Measurements from ENCODE around the gene KRT85. TPM values are rescaled to one million over a fixed set of nuclear protein-coding genes. Genes with fewer than 3 reads are reported as not detected.
A peak's percentile ranks its signal among the peaks of the same experiment; 100 is the strongest.

KRT85 gene
- total and polyA plus RNA-seq, 2 experiments from 2014 or later: not detected

DNA sequence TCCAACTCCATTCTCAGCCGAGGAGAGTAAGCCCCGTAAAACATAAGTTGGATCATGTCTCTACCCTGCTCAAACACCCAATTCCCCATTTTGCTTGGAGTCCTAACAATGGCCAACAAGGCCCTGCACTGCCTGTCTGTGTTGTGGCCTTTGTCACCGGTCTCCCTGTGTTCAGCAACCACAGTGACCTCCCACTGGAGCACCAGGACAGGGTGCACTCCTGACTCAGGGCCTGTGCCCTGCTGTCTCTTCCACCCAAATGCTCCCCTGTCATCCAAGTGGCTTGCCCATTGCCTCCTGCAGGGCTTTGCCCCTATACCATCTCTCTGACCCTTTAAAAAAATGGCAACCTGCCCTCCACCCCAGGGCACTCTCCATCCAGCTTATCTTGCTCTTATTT, 4.4 kb upstream of the KRT85 start:
- H3K4me2 ChIP-seq (ENCODE audit: unreplicated experiment): no peak overlapping the region
- no peak for DNase-seq
- no peak overlapping the region for H3K9ac ChIP-seq
- H3K9me2 ChIP-seq (ENCODE audit: insufficient read depth): no peaks in the 10 kb centered on the region
- peaks cover 19% of the 10 kb centered on the region for H3K27me3 ChIP-seq (replicated peaks; ENCODE audit: insufficient read depth)
- no peaks in the 10 kb centered on the region for H3K79me2 ChIP-seq (ENCODE audit: insufficient read depth)
- no peak overlapping the region for H3K4me3 ChIP-seq
- TF ChIP-seq EZH2phosphoT487 (IDR thresholded peaks at IDR 0.05; ENCODE audit: insufficient read depth, low read depth) (no peak), EZH2 (IDR thresholded peaks at IDR 0.05; ENCODE audit: insufficient read depth, poor library complexity, severe bottlenecking) (no peak)
- in situ Hi-C loops (cut with MboI): no loop called here
- H3K9me3 ChIP-seq (ENCODE audit: low read depth): no peaks in the 10 kb centered on the region
- 78 to 79% methylated on average over 3 of the region's 3 CpGs for WGBS, 2 experiments (ENCODE audit: low coverage in 1 of 2, low lambda C conversion rate in 2 of 2, missing lambda C conversion rate in 2 of 2)
- H3K4me1 ChIP-seq (ENCODE audit: insufficient read depth): 0 out of 2 replicates have a peak, but pooled peaks cover 2% of the 10 kb centered on the region
- no peaks in the 10 kb centered on the region for H3F3A ChIP-seq (ENCODE audit: insufficient read depth)
- H3K36me3 ChIP-seq (ENCODE audit: low read depth): no peaks in the 10 kb centered on the region
- H4K20me1 ChIP-seq (ENCODE audit: insufficient read depth): no peaks in the 10 kb centered on the region
- H2AFZ ChIP-seq: peak overlapping the region; percentile 67; the same call in 1 of the 2 replicates
- no peak overlapping the region for H3K27ac ChIP-seq

DNA sequence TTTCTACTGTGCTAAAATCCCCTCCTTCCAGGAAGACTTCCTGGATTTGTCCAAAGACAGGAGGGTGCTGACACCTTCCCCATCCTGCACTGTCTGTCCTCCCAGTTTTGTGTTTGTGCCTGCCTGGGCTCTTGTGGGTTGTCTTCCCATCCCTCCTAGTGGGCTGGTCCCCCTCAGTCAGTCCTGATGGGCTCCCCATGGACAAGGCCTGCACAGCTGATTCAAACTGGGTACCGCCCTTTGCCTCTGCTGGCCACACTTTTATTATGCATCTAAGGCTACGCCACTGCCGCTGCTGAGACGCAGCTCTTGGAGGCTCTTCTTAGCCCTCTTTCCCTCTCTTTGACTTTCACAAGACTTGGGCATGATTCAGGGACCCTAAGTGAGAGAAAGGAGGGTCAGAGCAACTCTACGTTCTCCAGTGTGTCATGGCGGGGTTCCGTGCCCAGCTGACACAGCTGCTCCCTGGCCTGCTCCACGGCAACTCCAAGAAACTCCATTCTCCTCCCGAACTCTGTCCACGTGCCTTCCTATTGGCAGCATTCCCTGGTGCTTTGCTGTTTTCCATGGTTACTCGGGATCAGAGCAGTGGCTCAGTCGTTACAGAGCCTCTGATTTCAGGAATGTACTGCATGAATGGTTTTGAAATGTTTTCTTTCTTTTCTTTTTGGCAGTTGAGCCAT, 3.8 kb upstream of the KRT85 start:
- Histone ChIP-seq H3K36me3 (ENCODE audit: low read depth) (no peaks in the 10 kb centered on the region), H3K4me2 (ENCODE audit: unreplicated experiment) (no peak overlapping the region), H3K27me3 (replicated peaks; ENCODE audit: insufficient read depth) (peaks cover 22% of the 10 kb centered on the region), H3K9me3 (ENCODE audit: low read depth) (no peaks in the 10 kb centered on the region), H3K79me2 (ENCODE audit: insufficient read depth) (no peaks in the 10 kb centered on the region), H3K9me2 (ENCODE audit: insufficient read depth) (no peaks in the 10 kb centered on the region), H3K4me1 (ENCODE audit: insufficient read depth) (0 out of 2 replicates have a peak, but pooled peaks cover 2% of the 10 kb centered on the region), H4K20me1 (ENCODE audit: insufficient read depth) (no peaks in the 10 kb centered on the region), H3F3A (ENCODE audit: insufficient read depth) (no peaks in the 10 kb centered on the region), H3K27ac (no peak overlapping the region), H3K9ac (no peak overlapping the region), H3K4me3 (no peak overlapping the region), H2AFZ (peak overlapping the region; percentile 67; the same call in 1 of the 2 replicates)
- 32 to 37% methylated on average over 12 of the region's 12 CpGs for WGBS, 2 experiments (ENCODE audit: low coverage in 1 of 2, low lambda C conversion rate in 2 of 2, missing lambda C conversion rate in 2 of 2)
- in situ Hi-C loops (cut with MboI): no loop called here
- DNase-seq: peak; percentile 70
- TF ChIP-seq EZH2 (IDR thresholded peaks at IDR 0.05; ENCODE audit: insufficient read depth, poor library complexity, severe bottlenecking): no peak
- no peak for TF ChIP-seq EZH2phosphoT487 (IDR thresholded peaks at IDR 0.05; ENCODE audit: insufficient read depth, low read depth)

- Histone ChIP-seq H3K4me2 (ENCODE audit: unreplicated experiment) (no peak overlapping the region), H3K9me3 (ENCODE audit: low read depth) (no peaks in the 10 kb centered on the region), H3K27ac (no peak overlapping the region), H3F3A (ENCODE audit: insufficient read depth) (no peaks in the 10 kb centered on the region), H4K20me1 (ENCODE audit: insufficient read depth) (no peaks in the 10 kb centered on the region), H3K79me2 (ENCODE audit: insufficient read depth) (no peaks in the 10 kb centered on the region), H3K36me3 (ENCODE audit: low read depth) (no peaks in the 10 kb centered on the region), H3K9ac (no peak overlapping the region), H3K4me1 (ENCODE audit: insufficient read depth) (0 out of 2 replicates have a peak, but pooled peaks cover 2% of the 10 kb centered on the region), H2AFZ (no peak overlapping the region), H3K4me3 (no peak overlapping the region), H3K9me2 (ENCODE audit: insufficient read depth) (no peaks in the 10 kb centered on the region), H3K27me3 (replicated peaks; ENCODE audit: insufficient read depth) (peaks cover 24% of the 10 kb centered on the region)
- in situ Hi-C loops (cut with MboI): no loop called here
- DNase-seq: no peak
- TF ChIP-seq EZH2 (IDR thresholded peaks at IDR 0.05; ENCODE audit: insufficient read depth, poor library complexity, severe bottlenecking) (no peak), EZH2phosphoT487 (IDR thresholded peaks at IDR 0.05; ENCODE audit: insufficient read depth, low read depth) (no peak)
- 59 to 81% methylated on average over 6 of the region's 6 CpGs for WGBS, 2 experiments (ENCODE audit: low coverage in 1 of 2, low lambda C conversion rate in 2 of 2, missing lambda C conversion rate in 2 of 2)
Measured at GRCh38 chr12:52369809-52370208, 2.5 kb upstream of the KRT85 start.

GRCh38 chr12:52369211-52369610, 1.9 kb upstream of the KRT85 start:
- Histone ChIP-seq H3K9me2 (ENCODE audit: insufficient read depth) (no peaks in the 10 kb centered on the region), H3K4me1 (ENCODE audit: insufficient read depth) (0 out of 2 replicates have a peak, but pooled peaks cover 2% of the 10 kb centered on the region), H3K27me3 (replicated peaks; ENCODE audit: insufficient read depth) (peaks cover 30% of the 10 kb centered on the region), H3K36me3 (ENCODE audit: low read depth) (no peaks in the 10 kb centered on the region), H3F3A (ENCODE audit: insufficient read depth) (no peaks in the 10 kb centered on the region), H3K9ac (no peak overlapping the region), H2AFZ (no peak overlapping the region), H4K20me1 (ENCODE audit: insufficient read depth) (no peaks in the 10 kb centered on the region), H3K4me3 (no peak overlapping the region), H3K27ac (no peak overlapping the region), H3K79me2 (ENCODE audit: insufficient read depth) (no peaks in the 10 kb centered on the region), H3K4me2 (ENCODE audit: unreplicated experiment) (no peak overlapping the region), H3K9me3 (ENCODE audit: low read depth) (no peaks in the 10 kb centered on the region)
- TF ChIP-seq EZH2phosphoT487 (IDR thresholded peaks at IDR 0.05; ENCODE audit: insufficient read depth, low read depth): no peak
- no peak for TF ChIP-seq EZH2 (IDR thresholded peaks at IDR 0.05; ENCODE audit: insufficient read depth, poor library complexity, severe bottlenecking)
- 30 to 50% methylated on average over 3 of the region's 3 CpGs for WGBS, 2 experiments (ENCODE audit: low coverage in 1 of 2, low lambda C conversion rate in 2 of 2, missing lambda C conversion rate in 2 of 2)
- peak; percentile 10 for DNase-seq
- in situ Hi-C loops (cut with MboI): no loop called here
